ENCODE results near the gene KCND3. TPM values are rescaled to one million over a fixed set of nuclear protein-coding genes. Genes with fewer than 3 reads are reported as not detected.
A peak's percentile ranks its signal among the peaks of the same experiment; 100 is the strongest.

Gene KCND3
- polyA plus RNA-seq, 1 donor (not counting 4 experiments of a cell fraction or from before 2014, with no cell fraction given): 0.21 TPM

- no peak overlapping the region for H3K9ac ChIP-seq (ENCODE audit: control insufficient read depth, extremely low read depth, insufficient read depth, low read length)
- H2AFZ ChIP-seq (ENCODE audit: control insufficient read depth, low read length): no peak overlapping the region
- peak; percentile 28 for DNase-seq (ENCODE audit: low read depth, low spot score)
- no peaks in the 10 kb centered on the region for H3K9me3 ChIP-seq (ENCODE audit: control insufficient read depth, low read depth, low read length)
- no peaks in the 10 kb centered on the region for H3K36me3 ChIP-seq (ENCODE audit: control insufficient read depth in 2 of 2, extremely low read depth in 1 of 2, insufficient read depth in 2 of 2, low read length in 2 of 2)
- peak overlapping the region; percentile 44 for H3K4me2 ChIP-seq (ENCODE audit: control insufficient read depth, extremely low read depth, insufficient read depth, low read depth, low read length)
- no peaks in the 10 kb centered on the region for H3K27me3 ChIP-seq (ENCODE audit: control insufficient read depth, extremely low read depth, insufficient read depth, low read length)
- H3K9me1 ChIP-seq (ENCODE audit: control insufficient read depth, extremely low read depth, insufficient read depth, low read length): no peaks in the 10 kb centered on the region
- H3K27ac ChIP-seq (ENCODE audit: control insufficient read depth, insufficient read depth, low read length): no peak overlapping the region
- no peaks in the 10 kb centered on the region for H3K79me2 ChIP-seq (ENCODE audit: control insufficient read depth, insufficient read depth, low read length)
- TF ChIP-seq, protein P1, sequence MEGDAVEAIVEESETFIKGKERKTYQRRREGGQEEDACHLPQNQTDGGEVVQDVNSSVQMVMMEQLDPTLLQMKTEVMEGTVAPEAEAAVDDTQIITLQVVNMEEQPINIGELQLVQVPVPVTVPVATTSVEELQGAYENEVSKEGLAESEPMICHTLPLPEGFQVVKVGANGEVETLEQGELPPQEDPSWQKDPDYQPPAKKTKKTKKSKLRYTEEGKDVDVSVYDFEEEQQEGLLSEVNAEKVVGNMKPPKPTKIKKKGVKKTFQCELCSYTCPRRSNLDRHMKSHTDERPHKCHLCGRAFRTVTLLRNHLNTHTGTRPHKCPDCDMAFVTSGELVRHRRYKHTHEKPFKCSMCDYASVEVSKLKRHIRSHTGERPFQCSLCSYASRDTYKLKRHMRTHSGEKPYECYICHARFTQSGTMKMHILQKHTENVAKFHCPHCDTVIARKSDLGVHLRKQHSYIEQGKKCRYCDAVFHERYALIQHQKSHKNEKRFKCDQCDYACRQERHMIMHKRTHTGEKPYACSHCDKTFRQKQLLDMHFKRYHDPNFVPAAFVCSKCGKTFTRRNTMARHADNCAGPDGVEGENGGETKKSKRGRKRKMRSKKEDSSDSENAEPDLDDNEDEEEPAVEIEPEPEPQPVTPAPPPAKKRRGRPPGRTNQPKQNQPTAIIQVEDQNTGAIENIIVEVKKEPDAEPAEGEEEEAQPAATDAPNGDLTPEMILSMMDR (optimal IDR thresholded peaks at IDR 0.05 in 1 of 3, IDR thresholded peaks at IDR 0.05 in 1 of 3, conservative IDR thresholded peaks at IDR 0.05 in 1 of 3; ENCODE audit: extremely low read depth in 1 of 3, insufficient read depth in 2 of 3, low read length in 3 of 3): no peak
- no peak for TF ChIP-seq EZH2 (IDR thresholded peaks at IDR 0.05; ENCODE audit: low read length)
- no peaks in the 10 kb centered on the region for H4K20me1 ChIP-seq (ENCODE audit: control insufficient read depth, extremely low read depth, insufficient read depth, low read length)
- no peak overlapping the region for H3K4me3 ChIP-seq (ENCODE audit: control insufficient read depth in 2 of 3, extremely low read depth in 1 of 3, insufficient read depth in 2 of 3, low read depth in 1 of 3, low read length in 3 of 3)
- dilution Hi-C loops (cut with MboI; ENCODE audit: extremely low pct_ligation_motif_present, low sequenced_read_pairs): no loop called here
- peaks cover 34% of the 10 kb centered on the region for H3K4me1 ChIP-seq (ENCODE audit: control insufficient read depth, extremely low read depth, insufficient read depth, low read length)
- FAIRE-seq: no peak
Measured at GRCh38 chr1:111952125-111952657, 37.3 kb downstream of the KCND3 start.

GRCh38 chr1:111948209-111949171, 41.0 kb downstream of the KCND3 start:
- peak; percentile 49 for DNase-seq (ENCODE audit: low read depth, low spot score)
- Histone ChIP-seq H3K79me2 (ENCODE audit: control insufficient read depth, insufficient read depth, low read length) (no peaks in the 10 kb centered on the region), H3K4me2 (ENCODE audit: control insufficient read depth, extremely low read depth, insufficient read depth, low read depth, low read length) (peak overlapping the region; percentile 78), H3K9me3 (ENCODE audit: control insufficient read depth, low read depth, low read length) (no peaks in the 10 kb centered on the region), H3K36me3 (ENCODE audit: control insufficient read depth in 2 of 2, extremely low read depth in 1 of 2, insufficient read depth in 2 of 2, low read length in 2 of 2) (no peaks in the 10 kb centered on the region), H2AFZ (ENCODE audit: control insufficient read depth, low read length) (peak overlapping the region; percentile 74), H3K4me1 (ENCODE audit: control insufficient read depth, extremely low read depth, insufficient read depth, low read length) (peaks cover 34% of the 10 kb centered on the region), H4K20me1 (ENCODE audit: control insufficient read depth, extremely low read depth, insufficient read depth, low read length) (no peaks in the 10 kb centered on the region), H3K27ac (ENCODE audit: control insufficient read depth, insufficient read depth, low read length) (peak overlapping the region; percentile 65), H3K9ac (ENCODE audit: control insufficient read depth, extremely low read depth, insufficient read depth, low read length) (peak overlapping the region; percentile 20), H3K9me1 (ENCODE audit: control insufficient read depth, extremely low read depth, insufficient read depth, low read length) (no peaks in the 10 kb centered on the region), H3K27me3 (ENCODE audit: control insufficient read depth, extremely low read depth, insufficient read depth, low read length) (no peaks in the 10 kb centered on the region), H3K4me3 (ENCODE audit: control insufficient read depth in 2 of 3, extremely low read depth in 1 of 3, insufficient read depth in 2 of 3, low read depth in 1 of 3, low read length in 3 of 3) (peak overlapping the region in 2 of 3 experiments; percentile 29 to 54)
- TF ChIP-seq, protein P1 (optimal IDR thresholded peaks at IDR 0.05 in 1 of 3, IDR thresholded peaks at IDR 0.05 in 1 of 3, conservative IDR thresholded peaks at IDR 0.05 in 1 of 3; ENCODE audit: extremely low read depth in 1 of 3, insufficient read depth in 2 of 3, low read length in 3 of 3): no peak
- no peak for TF ChIP-seq EZH2 (IDR thresholded peaks at IDR 0.05; ENCODE audit: low read length)
- FAIRE-seq: peak; percentile 92
- dilution Hi-C loops (cut with MboI; ENCODE audit: extremely low pct_ligation_motif_present, low sequenced_read_pairs): no loop called here

Data from keratinocyte (primary cell).